IMR-90 (cell line): ENCODE data around the gene STKLD1. TPM values are rescaled to one million over a fixed set of nuclear protein-coding genes. Genes with fewer than 3 reads are reported as not detected.

Experiments used
- ATAC-seq: fragments of 200-7000 bp; cut with Tn5 transposase; 2 replicates; pipeline ENCODE4 v1.9.1; 2020; ENCODE audit warnings: low read depth, mild to moderate bottlenecking, moderate library complexity
- BruUV-seq: library from RNA; stranded (reverse); fragments of 400-500 nt; replicated peaks from 2 replicates; lab custom pipeline; 2021; lab: Mats Ljungman, UMichigan
- CTCF ChIA-PET: fragments of 300-600 bp; formaldehyde crosslinking; extraction: SDS; loops from one replicate; lab custom pipeline; 2021; ENCODE audit warnings: antibody characterized with exemption; lab: Yijun Ruan, JAX
- POLR2A ChIA-PET: fragments of 300-600 bp; sonication (Branson Sonifier 250); formaldehyde crosslinking; loops from one replicate; lab custom pipeline; 2022; ENCODE audit warnings: antibody characterized with exemption; ENCODE audit not compliant: unreplicated experiment; lab: Charles Lee
- DNase-seq: peaks from one replicate; pipeline ENCODE4 v3.0.0; 2013
- H2AFZ ChIP-seq: replicated peaks from 2 replicates; pipeline ENCODE3; 2013; ENCODE audit warnings: low read length, mild to moderate bottlenecking; ENCODE audit not compliant: poor library complexity
- H2AK5ac ChIP-seq: 2 replicates; pipeline ENCODE4 v1.6.1; 2013; ENCODE audit warnings: low read depth, low read length, inconsistent platforms
- H2AK9ac ChIP-seq: replicated peaks from 2 replicates; pipeline ENCODE3; 2013; ENCODE audit warnings: mild to moderate bottlenecking, low read depth, low read length, moderate library complexity; ENCODE audit not compliant: poor library complexity
- H2BK120ac ChIP-seq: 2 replicates; pipeline ENCODE4 v1.6.1; 2013; ENCODE audit warnings: low read depth, low read length, inconsistent platforms
- H2BK15ac ChIP-seq: 3 replicates; pipeline ENCODE4 v1.6.1; 2013; ENCODE audit warnings: low read depth, low read length, inconsistent platforms
- H2BK20ac ChIP-seq: 2 replicates; pipeline ENCODE4 v1.6.1; 2013; ENCODE audit warnings: low read depth, mild to moderate bottlenecking, inconsistent platforms, low read length, moderate library complexity
- H2BK5ac ChIP-seq: 2 replicates; pipeline ENCODE4 v1.6.1; 2013; ENCODE audit warnings: mild to moderate bottlenecking, low read depth, low read length, inconsistent platforms; ENCODE audit not compliant: poor library complexity, severe bottlenecking
- H3K14ac ChIP-seq: replicated peaks from 2 replicates; pipeline ENCODE4 v1.6.1; 2013; ENCODE audit warnings: low read depth, low read length, inconsistent platforms
- H3K18ac ChIP-seq: 2 replicates; pipeline ENCODE4 v1.6.1; 2013; ENCODE audit warnings: low read depth, low read length, control low read depth
- H3K23ac ChIP-seq: 2 replicates; pipeline ENCODE4 v1.6.1; 2013; ENCODE audit warnings: low read depth, low read length, inconsistent platforms
- H3K27ac ChIP-seq: 2 replicates; pipeline ENCODE4 v1.5.1; 2013; ENCODE audit warnings: mild to moderate bottlenecking, control low read depth, low read length; ENCODE audit not compliant: insufficient read depth
- H3K27me3 ChIP-seq: 2 replicates; pipeline ENCODE4 v1.6.1; 2013; ENCODE audit warnings: low read length; ENCODE audit not compliant: control insufficient read depth, insufficient read depth
- H3K36me3 ChIP-seq: 2 replicates; pipeline ENCODE4 v1.6.1; 2013; ENCODE audit warnings: low read length, mixed read lengths; ENCODE audit not compliant: control insufficient read depth, insufficient read depth
- H3K4ac ChIP-seq: 2 replicates; pipeline ENCODE4 v1.6.1; 2013; ENCODE audit warnings: low read depth, low read length, inconsistent platforms
- H3K4me1 ChIP-seq: 2 replicates; pipeline ENCODE4 v1.6.1; 2013; ENCODE audit warnings: low read length, mixed read lengths; ENCODE audit not compliant: control insufficient read depth, insufficient read depth
- H3K4me2 ChIP-seq: 2 replicates; pipeline ENCODE4 v1.6.1; 2013; ENCODE audit warnings: low read depth, mild to moderate bottlenecking, control low read depth, low read length, moderate library complexity
- H3K4me3 ChIP-seq: 2 replicates; pipeline ENCODE4 v1.5.1; 2013; ENCODE audit warnings: low read depth, mild to moderate bottlenecking, control low read depth, low read length, moderate library complexity; ENCODE audit not compliant: insufficient read depth
- H3K56ac ChIP-seq: 2 replicates; pipeline ENCODE4 v1.6.1; 2013; ENCODE audit warnings: low read length, inconsistent platforms; ENCODE audit not compliant: insufficient read depth; ENCODE audit errors: extremely low read depth
- H3K79me1 ChIP-seq, 2 experiments: 2 replicates each; pipeline ENCODE4 v1.6.1; 2013; ENCODE audit warnings: low read length in 2 of 2, inconsistent platforms in 1 of 2, low read depth in 1 of 2
- H3K9ac ChIP-seq: 2 replicates; pipeline ENCODE4 v1.6.1; 2013; ENCODE audit warnings: low read depth, low read length, control low read depth
- H3K9me1 ChIP-seq: 2 replicates; pipeline ENCODE4 v1.6.1; 2013; ENCODE audit warnings: low read length, inconsistent platforms; ENCODE audit not compliant: insufficient read depth
- H3K9me3 ChIP-seq: 2 replicates; pipeline ENCODE4 v1.6.1; 2013; ENCODE audit warnings: low read length; ENCODE audit not compliant: control insufficient read depth, insufficient read depth
- H4K20me1 ChIP-seq: 2 replicates; pipeline ENCODE4 v1.6.1; 2013; ENCODE audit warnings: low read length, inconsistent platforms; ENCODE audit not compliant: insufficient read depth
- H4K5ac ChIP-seq: 2 replicates; pipeline ENCODE4 v1.6.1; 2013; ENCODE audit warnings: mild to moderate bottlenecking, low read depth, low read length, control low read depth
- H4K8ac ChIP-seq, 2 experiments: 2 replicates each; pipeline ENCODE4 v1.6.1; 2013; ENCODE audit warnings: low read depth in 2 of 2, low read length in 2 of 2, control low read depth in 1 of 2, inconsistent platforms in 1 of 2
- H4K91ac ChIP-seq: 2 replicates; pipeline ENCODE4 v1.6.1; 2013; ENCODE audit warnings: low read depth, low read length, inconsistent platforms; ENCODE audit not compliant: insufficient read depth
- BHLHE40 ChIP-seq: fragments of 150-350 bp; IDR thresholded peaks from 2 replicates; pipeline ENCODE4 v1.6.1; 2016; ENCODE audit warnings: mild to moderate bottlenecking, low read depth, low read length
- CEBPB ChIP-seq: IDR thresholded peaks from 2 replicates; pipeline ENCODE4 v1.6.1; 2012; ENCODE audit warnings: low read depth, low read length, improper control_type of control experiment
- CHD1 ChIP-seq: IDR thresholded peaks from 2 replicates; pipeline ENCODE4 v1.6.1; 2012; ENCODE audit warnings: low read depth, low read length, improper control_type of control experiment
- CTCF ChIP-seq: conservative IDR thresholded peaks from 2 replicates; pipeline ENCODE4 v1.5.1; 2012; ENCODE audit warnings: mild to moderate bottlenecking, low read depth, low read length, improper control_type of control experiment
- ELK1 ChIP-seq: fragments of 150-350 bp; IDR thresholded peaks from 2 replicates; pipeline ENCODE4 v1.6.1; 2016; ENCODE audit warnings: low read depth, mild to moderate bottlenecking, low read length, moderate library complexity, borderline replicate concordance
- FOS ChIP-seq: fragments of 150-350 bp; IDR thresholded peaks from 2 replicates; pipeline ENCODE4 v1.6.1; 2016; ENCODE audit warnings: low read depth, low read length
- MAFK ChIP-seq: IDR thresholded peaks from 2 replicates; pipeline ENCODE4 v1.6.1; 2012; ENCODE audit warnings: low read depth, low read length, improper control_type of control experiment
- MAZ ChIP-seq: IDR thresholded peaks from 2 replicates; pipeline ENCODE4 v1.6.1; 2012; ENCODE audit warnings: low read depth, mild to moderate bottlenecking, low read length, improper control_type of control experiment, moderate library complexity, borderline replicate concordance
- MXI1 ChIP-seq: IDR thresholded peaks from 2 replicates; pipeline ENCODE4 v1.6.1; 2012; ENCODE audit warnings: low read depth, mild to moderate bottlenecking, low read length, moderate library complexity, borderline replicate concordance
- NFE2L2 ChIP-seq: fragments of 150-350 bp; IDR thresholded peaks from 2 replicates; pipeline ENCODE4 v1.6.1; 2016; ENCODE audit warnings: low read depth, mild to moderate bottlenecking, low read length
- POLR2A ChIP-seq: IDR thresholded peaks from 2 replicates; pipeline ENCODE4 v1.6.1; 2012; ENCODE audit warnings: mild to moderate bottlenecking, low read depth, low read length
- RAD21 ChIP-seq: IDR thresholded peaks from 2 replicates; pipeline ENCODE4 v1.6.1; 2012; ENCODE audit warnings: low read length, improper control_type of control experiment
- RCOR1 ChIP-seq: IDR thresholded peaks from 2 replicates; pipeline ENCODE4 v1.6.1; 2012; ENCODE audit warnings: mild to moderate bottlenecking, low read length, improper control_type of control experiment; ENCODE audit not compliant: insufficient replicate concordance
- RFX5 ChIP-seq: IDR thresholded peaks from 2 replicates; pipeline ENCODE4 v1.8.0; 2012; ENCODE audit warnings: low read depth, mild to moderate bottlenecking, low read length, moderate library complexity
- SMC3 ChIP-seq: fragments of 150-350 bp; IDR thresholded peaks from 2 replicates; pipeline ENCODE4 v1.6.1; 2016; ENCODE audit warnings: low read depth, mild to moderate bottlenecking, antibody characterized with exemption, low read length, moderate library complexity
- WGBS, 2 experiments: methylation state at CpG; one replicate each; pipeline versions ENCODE4 v1.1.5 to v1.1.7; 2013; ENCODE audit warnings: missing lambda C conversion rate in 2 of 2; ENCODE audit not compliant: insufficient read length in 1 of 2; ENCODE audit errors: extremely low coverage in 2 of 2; 5-methylcytosine and 5-hydroxymethylcytosine counted together
- dilution Hi-C: fragments of 300-500 bp; cut with HindIII; formaldehyde crosslinking; loops from one replicate; pipeline ENCODE4 v1.14.3; 2018; ENCODE audit warnings: low sequenced_read_pairs; ENCODE audit not compliant: unreplicated experiment
- in situ Hi-C: fragments of 300-500 bp; cut with MboI; formaldehyde crosslinking; loops from 3 replicates; pipeline ENCODE4 v1.14.3; 2019; ENCODE audit warnings: low sequenced_read_pairs, inconsistent platforms, mixed read lengths
- intact Hi-C: fragments of 100-400 bp; cut with micrococcal nuclease; formaldehyde crosslinking; loops from 2 replicates; pipeline ENCODE4 v1.10.0; 2022
- polyA plus RNA-seq, 3 experiments: library from polyadenylated mRNA; depleted of rRNA; stranded (reverse); fragments of >200 nt; gene quantifications; 2 replicates each; pipeline ENCODE4 v1.2.3, GENCODE V29; 2012; ENCODE audit warnings: low replicate concordance in 1 of 3
- total RNA-seq: library from RNA; depleted of rRNA; stranded (reverse); fragments of >200 nt; gene quantifications from 2 replicates; pipeline ENCODE4 v1.2.3, GENCODE V29; 2012
- TF ChIP-seq, protein P1 (sequence below): fragments of 150-350 bp; IDR thresholded peaks from 2 replicates; pipeline ENCODE4 v1.6.1; 2017; ENCODE audit warnings: mild to moderate bottlenecking, antibody characterized with exemption, low read length, low read depth

Gene STKLD1
- total and polyA plus RNA-seq, 2 of the 4 experiments (the other 2 are of a cell fraction), result 0.54 to 0.65 TPM

DNA sequence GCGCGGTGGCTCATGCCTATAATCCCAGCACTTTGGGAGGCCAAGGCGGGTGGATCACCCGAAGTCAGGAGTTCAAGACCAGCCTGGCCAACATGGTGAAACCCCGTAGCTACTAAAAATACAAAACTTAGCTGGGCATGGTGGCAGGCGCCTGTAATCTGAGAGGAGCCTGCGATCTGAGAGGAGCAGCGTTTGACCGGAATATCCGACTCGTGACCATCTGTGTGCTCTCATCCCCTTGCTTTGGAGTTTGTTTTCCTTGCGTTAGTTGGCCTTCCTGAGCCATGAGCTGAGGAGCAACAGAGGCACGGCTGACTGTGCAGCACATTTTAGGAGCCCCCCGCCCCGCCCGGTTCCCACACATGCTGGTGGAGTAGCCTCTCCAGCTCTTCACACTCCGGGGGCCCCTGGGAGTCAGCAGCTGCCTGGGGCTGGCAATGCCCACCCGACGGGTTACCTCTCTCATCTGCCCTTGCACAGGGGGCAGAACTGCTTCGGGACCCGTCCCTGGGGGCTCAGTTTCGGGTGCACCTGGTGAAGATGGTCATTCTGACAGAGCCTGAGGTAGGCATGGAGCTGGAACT is 49.0 kb downstream of the STKLD1 start:
- Histone ChIP-seq H3K79me1 (no peaks in the 10 kb centered on the region), H3K27me3 (peaks cover 15% of the 10 kb centered on the region), H3K14ac (no peak overlapping the region), H2AK9ac (no peak overlapping the region), H3K23ac (no peak overlapping the region), H3K4me2 (no peak overlapping the region), H4K91ac (no peak overlapping the region), H2BK120ac (no peak overlapping the region), H2BK15ac (no peak overlapping the region), H3K9ac (no peak overlapping the region), H3K27ac (no peak overlapping the region), H3K18ac (no peak overlapping the region), H3K4me1 (peaks cover 8% of the 10 kb centered on the region; the same call in 1 of the 2 replicates), H3K4ac (no peak overlapping the region), H3K9me1 (peaks cover 14% of the 10 kb centered on the region), H2AK5ac (no peak overlapping the region), H3K4me3 (no peak overlapping the region), H3K56ac (no peak overlapping the region), H2BK5ac (no peak overlapping the region), H2BK20ac (no peak overlapping the region), H3K9me3 (no peaks in the 10 kb centered on the region), H2AFZ (no peak overlapping the region), H4K8ac (no peak overlapping the region), H3K36me3 (peaks cover 4% of the 10 kb centered on the region; the same call in 1 of the 2 replicates), H4K20me1 (peaks cover 8% of the 10 kb centered on the region; the same call in 1 of the 2 replicates), H4K5ac (no peak overlapping the region)
- no peak for TF ChIP-seq BHLHE40
- no peak for TF ChIP-seq ELK1
- no peak for TF ChIP-seq MXI1
- TF ChIP-seq MAFK, result no peak
- TF ChIP-seq SMC3, result no peak
- TF ChIP-seq CEBPB, result no peak
- no peak for TF ChIP-seq POLR2A
- TF ChIP-seq, protein P1, sequence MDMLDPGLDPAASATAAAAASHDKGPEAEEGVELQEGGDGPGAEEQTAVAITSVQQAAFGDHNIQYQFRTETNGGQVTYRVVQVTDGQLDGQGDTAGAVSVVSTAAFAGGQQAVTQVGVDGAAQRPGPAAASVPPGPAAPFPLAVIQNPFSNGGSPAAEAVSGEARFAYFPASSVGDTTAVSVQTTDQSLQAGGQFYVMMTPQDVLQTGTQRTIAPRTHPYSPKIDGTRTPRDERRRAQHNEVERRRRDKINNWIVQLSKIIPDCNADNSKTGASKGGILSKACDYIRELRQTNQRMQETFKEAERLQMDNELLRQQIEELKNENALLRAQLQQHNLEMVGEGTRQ, result no peak
- TF ChIP-seq CHD1, result no peak
- no peak for TF ChIP-seq FOS
- TF ChIP-seq MAZ, result no peak
- TF ChIP-seq RFX5, result no peak
- TF ChIP-seq NFE2L2, result no peak
- TF ChIP-seq RCOR1, result no peak
- TF ChIP-seq RAD21, result no peak
- TF ChIP-seq CTCF, result no peak
- intact Hi-C loops, result no loop called here
- in situ Hi-C loops, result no loop called here
- dilution Hi-C loops, result no loop called here
- 82% methylated on average over 17 of the region's 22 CpGs; no CpG with 5 or more reads in 1 of the 2 experiments for WGBS, 2 experiments
- ChIA-PET POLR2A (no interaction called here), CTCF (no interaction called here)
- no TSS peak for BruUV-seq
- DNase-seq (no peak), ATAC-seq (no peak)
